ENCODE data around the gene MACROD2. TPM values are rescaled to one million over a fixed set of nuclear protein-coding genes. Genes with fewer than 3 reads are reported as not detected.

The MACROD2 gene
- total RNA-seq, 1 donor from 2014 or later, result 2.4 TPM

GRCh38 chr20:15867899-15868298 is 1872.6 kb downstream of the MACROD2 start:
- Histone ChIP-seq H3K4me2 (ENCODE audit: low read length) (no peak overlapping the region), H3K4me1 (ENCODE audit: insufficient read depth, low read length) (no peaks in the 10 kb centered on the region), H3K79me2 (ENCODE audit: insufficient read depth, low read length) (no peaks in the 10 kb centered on the region), H3K9ac (ENCODE audit: low read length) (no peak overlapping the region), H3K9me3 (ENCODE audit: insufficient read depth, low read depth, low read length) (no peaks in the 10 kb centered on the region), H2AFZ (ENCODE audit: low read depth, low read length) (no peak overlapping the region), H3K27ac (ENCODE audit: low read depth, low read length) (no peak overlapping the region), H4K20me1 (ENCODE audit: insufficient read depth, low read length) (no peaks in the 10 kb centered on the region), H3K4me3 (ENCODE audit: insufficient read depth, low read depth, low read length) (no peak overlapping the region), H3K27me3 (ENCODE audit: insufficient read depth, low read length) (no peaks in the 10 kb centered on the region), H3K36me3 (ENCODE audit: insufficient read depth, low read length) (no peaks in the 10 kb centered on the region)
- Mint-ChIP-seq H3K36me3 (ENCODE audit: low read depth, unreplicated experiment) (no peaks in the 10 kb centered on the region), H3K4me1 (ENCODE audit: low read depth, unreplicated experiment) (no peaks in the 10 kb centered on the region), H3K4me3 (ENCODE audit: unreplicated experiment) (no peak overlapping the region), H3K9me3 (ENCODE audit: unreplicated experiment) (peaks cover 3% of the 10 kb centered on the region), H3K27me3 (ENCODE audit: low read depth, unreplicated experiment) (no peaks in the 10 kb centered on the region), H3K27ac (ENCODE audit: unreplicated experiment) (no peak overlapping the region)
- DNase-seq (ENCODE audit: low read depth) (no peak), FAIRE-seq (no peak)
- no peak for TF ChIP-seq CTCF (IDR thresholded peaks at IDR 0.05; ENCODE audit: insufficient read depth, low read depth, low read length)
- TF ChIP-seq EZH2 (IDR thresholded peaks at IDR 0.05; ENCODE audit: insufficient read depth, low read length), result no peak

- no peak overlapping the region for H3K4me3 Mint-ChIP-seq (ENCODE audit: unreplicated experiment)
Observed at GRCh38 chr20:15875446-15875845, 1880.1 kb downstream of the MACROD2 start.

More at GRCh38 chr20:15875446-15875845, 1880.1 kb downstream of the MACROD2 start:
- Histone ChIP-seq H3K9ac (ENCODE audit: low read length) (no peak overlapping the region), H2AFZ (ENCODE audit: low read depth, low read length) (no peak overlapping the region), H3K27me3 (ENCODE audit: insufficient read depth, low read length) (no peaks in the 10 kb centered on the region), H3K9me3 (ENCODE audit: insufficient read depth, low read depth, low read length) (peaks cover 4% of the 10 kb centered on the region), H3K79me2 (ENCODE audit: insufficient read depth, low read length) (no peaks in the 10 kb centered on the region), H3K4me1 (ENCODE audit: insufficient read depth, low read length) (no peaks in the 10 kb centered on the region), H3K27ac (ENCODE audit: low read depth, low read length) (no peak overlapping the region), H3K4me2 (ENCODE audit: low read length) (no peak overlapping the region), H3K36me3 (ENCODE audit: insufficient read depth, low read length) (no peaks in the 10 kb centered on the region), H4K20me1 (ENCODE audit: insufficient read depth, low read length) (no peaks in the 10 kb centered on the region), H3K4me3 (ENCODE audit: insufficient read depth, low read depth, low read length) (no peak overlapping the region)
- H3K36me3 Mint-ChIP-seq (ENCODE audit: low read depth, unreplicated experiment), result no peaks in the 10 kb centered on the region
- no peak overlapping the region for H3K27ac Mint-ChIP-seq (ENCODE audit: unreplicated experiment)
- H3K4me1 Mint-ChIP-seq (ENCODE audit: low read depth, unreplicated experiment), result no peaks in the 10 kb centered on the region
- peaks cover 10% of the 10 kb centered on the region for H3K9me3 Mint-ChIP-seq (ENCODE audit: unreplicated experiment)
- FAIRE-seq (no peak), DNase-seq (ENCODE audit: low read depth) (no peak)
- TF ChIP-seq CTCF (IDR thresholded peaks at IDR 0.05; ENCODE audit: insufficient read depth, low read depth, low read length) (no peak), EZH2 (IDR thresholded peaks at IDR 0.05; ENCODE audit: insufficient read depth, low read length) (no peak)
- H3K27me3 Mint-ChIP-seq (ENCODE audit: low read depth, unreplicated experiment), result no peaks in the 10 kb centered on the region
